GM12891 (cell line): ENCODE measurements around the gene DPP8.

Source experiments
- POU2F2 ChIP-seq: IDR thresholded peaks from 2 replicates; pipeline ENCODE4 v1.6.1; 2011; ENCODE audit warnings: low read depth, mild to moderate bottlenecking, control low read depth, low read length, moderate library complexity
- TAF1 ChIP-seq: IDR thresholded peaks from 2 replicates; pipeline ENCODE4 v1.6.1; 2011; ENCODE audit warnings: low read depth, low read length, control low read depth

GRCh38 chr15:65420975-65421359, 96.5 kb downstream of the DPP8 start:
- TF ChIP-seq POU2F2, result no peak
- TF ChIP-seq TAF1, result no peak
